ENCODE results near the gene TRERF1. TPM values are rescaled to one million over a fixed set of nuclear protein-coding genes. Genes with fewer than 3 reads are reported as not detected.

Gene TRERF1
- total RNA-seq, 1 experiment from 2014 or later: 22.3 TPM

DNA sequence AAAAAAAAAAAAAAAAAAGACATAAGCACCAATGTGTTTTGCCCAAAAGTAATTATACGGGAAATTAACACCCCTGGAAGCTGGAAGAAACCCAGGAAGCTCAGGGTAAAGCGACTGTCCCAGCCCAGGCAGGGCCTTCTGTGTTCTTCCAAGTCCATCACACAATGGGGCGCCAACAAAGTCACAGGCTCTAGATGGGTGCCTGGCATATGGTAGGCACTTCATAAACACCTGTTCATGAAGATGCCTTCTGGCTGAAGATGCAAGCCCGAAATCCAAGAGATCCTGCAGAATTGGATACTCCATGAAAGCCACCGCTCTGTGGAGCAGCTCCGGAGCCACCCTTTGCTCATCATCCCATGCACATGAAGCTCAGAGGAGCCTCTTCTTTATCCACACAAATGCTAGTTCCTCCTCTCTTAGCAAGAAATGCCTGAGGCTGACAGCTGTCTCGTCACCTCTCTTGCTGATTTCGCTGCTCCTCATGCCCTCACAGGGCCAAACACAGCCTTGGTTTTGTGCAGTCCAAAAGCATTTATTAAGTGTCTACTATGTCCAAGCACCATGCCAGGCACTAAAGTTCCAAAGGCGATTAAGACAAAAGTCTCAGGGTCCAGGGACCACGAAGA is 76.6 kb downstream of the TRERF1 start:
- no peak for ATAC-seq
- CTCF ChIA-PET: interaction anchor here (0.6 to 1.8 kb wide), 2 partner anchors 173 to 1192 kb away, joined by 3 to 10 read pairs; no protein-coding TSS in a partner anchor

DNA sequence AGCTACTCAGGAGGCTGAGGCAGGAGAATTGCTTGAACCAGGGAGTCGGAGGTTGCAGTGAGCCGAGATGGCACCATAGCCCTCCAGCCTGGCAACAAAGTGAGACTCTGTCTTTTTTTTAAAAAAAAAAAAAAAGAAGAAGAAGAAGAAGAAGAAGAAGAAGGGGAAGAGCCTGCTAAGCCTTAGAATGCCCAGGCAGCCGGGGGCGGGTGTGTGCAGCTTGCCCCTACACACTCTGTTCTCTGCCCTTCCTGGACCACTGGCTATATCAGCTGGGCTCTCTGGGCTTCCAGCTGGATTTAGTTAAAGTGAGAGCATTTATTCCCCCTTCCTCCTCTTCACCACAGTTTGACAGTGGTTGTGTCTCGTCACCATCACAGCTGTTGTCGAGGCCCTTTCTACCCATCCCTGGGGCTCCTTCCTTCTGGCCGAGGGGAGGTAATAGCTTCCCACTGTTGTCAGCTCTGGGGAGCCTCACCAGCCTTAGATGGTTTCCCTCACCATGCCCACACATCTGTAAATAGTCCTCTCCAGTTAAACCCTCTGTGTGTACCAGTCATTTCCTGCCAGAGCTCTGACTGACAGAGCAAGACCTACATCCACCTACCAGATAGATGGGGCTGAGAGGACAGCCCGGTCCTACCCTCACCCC is 77.6 kb downstream of the TRERF1 start:
- CTCF ChIA-PET: interaction anchor here (0.7 kb wide), 1 partner anchor 8 kb away, joined by 8 read pairs; no protein-coding TSS in a partner anchor
- TF ChIP-seq MYBL2 (CRISPR knock-in tag; IDR thresholded peaks at IDR 0.05) (no peak), SOX15 (CRISPR knock-in tag; IDR thresholded peaks at IDR 0.05) (no peak), TCF7 (CRISPR knock-in tag; IDR thresholded peaks at IDR 0.05; ENCODE audit: low read depth) (no peak), CBFB (CRISPR knock-in tag; IDR thresholded peaks at IDR 0.05; ENCODE audit: low read depth) (no peak), SP1 (CRISPR knock-in tag; conservative IDR thresholded peaks at IDR 0.05) (no peak), USF2 (CRISPR knock-in tag; IDR thresholded peaks at IDR 0.05) (no peak), ZNF317 (CRISPR knock-in tag; IDR thresholded peaks at IDR 0.05; ENCODE audit: borderline replicate concordance, low read depth) (no peak)
- TF ChIP-seq, protein P1, sequence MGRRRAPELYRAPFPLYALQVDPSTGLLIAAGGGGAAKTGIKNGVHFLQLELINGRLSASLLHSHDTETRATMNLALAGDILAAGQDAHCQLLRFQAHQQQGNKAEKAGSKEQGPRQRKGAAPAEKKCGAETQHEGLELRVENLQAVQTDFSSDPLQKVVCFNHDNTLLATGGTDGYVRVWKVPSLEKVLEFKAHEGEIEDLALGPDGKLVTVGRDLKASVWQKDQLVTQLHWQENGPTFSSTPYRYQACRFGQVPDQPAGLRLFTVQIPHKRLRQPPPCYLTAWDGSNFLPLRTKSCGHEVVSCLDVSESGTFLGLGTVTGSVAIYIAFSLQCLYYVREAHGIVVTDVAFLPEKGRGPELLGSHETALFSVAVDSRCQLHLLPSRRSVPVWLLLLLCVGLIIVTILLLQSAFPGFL (CRISPR knock-in tag; IDR thresholded peaks at IDR 0.05; ENCODE audit: borderline replicate concordance): no peak
- TF ChIP-seq, protein P2, sequence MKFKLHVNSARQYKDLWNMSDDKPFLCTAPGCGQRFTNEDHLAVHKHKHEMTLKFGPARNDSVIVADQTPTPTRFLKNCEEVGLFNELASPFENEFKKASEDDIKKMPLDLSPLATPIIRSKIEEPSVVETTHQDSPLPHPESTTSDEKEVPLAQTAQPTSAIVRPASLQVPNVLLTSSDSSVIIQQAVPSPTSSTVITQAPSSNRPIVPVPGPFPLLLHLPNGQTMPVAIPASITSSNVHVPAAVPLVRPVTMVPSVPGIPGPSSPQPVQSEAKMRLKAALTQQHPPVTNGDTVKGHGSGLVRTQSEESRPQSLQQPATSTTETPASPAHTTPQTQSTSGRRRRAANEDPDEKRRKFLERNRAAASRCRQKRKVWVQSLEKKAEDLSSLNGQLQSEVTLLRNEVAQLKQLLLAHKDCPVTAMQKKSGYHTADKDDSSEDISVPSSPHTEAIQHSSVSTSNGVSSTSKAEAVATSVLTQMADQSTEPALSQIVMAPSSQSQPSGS (CRISPR knock-in tag; IDR thresholded peaks at IDR 0.05; ENCODE audit: borderline replicate concordance, low read depth): no peak

More for the DNA sequence above, 76.6 kb downstream of the TRERF1 start:
- peak overlapping the region; percentile 40 for H3K27ac Mint-ChIP-seq
- H3K4me1 Mint-ChIP-seq: peaks cover 8% of the 10 kb centered on the region
- H3K4me3 Mint-ChIP-seq: no peak overlapping the region
- H3K36me3 Mint-ChIP-seq: no peaks in the 10 kb centered on the region
- H3K27me3 Mint-ChIP-seq (ENCODE audit: low read depth): no peaks in the 10 kb centered on the region
- POLR2A ChIA-PET: no interaction called here
- no peaks in the 10 kb centered on the region for H3K9me3 Mint-ChIP-seq
- DNase-seq (ENCODE audit: low spot score): no peak
- no peak for TF ChIP-seq HMGXB4 (CRISPR knock-in tag; IDR thresholded peaks at IDR 0.05)
- no peak for TF ChIP-seq ZNF121 (CRISPR knock-in tag; IDR thresholded peaks at IDR 0.05)
- TF ChIP-seq ATF1 (CRISPR knock-in tag; IDR thresholded peaks at IDR 0.05): no peak
- TF ChIP-seq FOXK1 (CRISPR knock-in tag; IDR thresholded peaks at IDR 0.05): no peak
- TF ChIP-seq, protein P3, sequence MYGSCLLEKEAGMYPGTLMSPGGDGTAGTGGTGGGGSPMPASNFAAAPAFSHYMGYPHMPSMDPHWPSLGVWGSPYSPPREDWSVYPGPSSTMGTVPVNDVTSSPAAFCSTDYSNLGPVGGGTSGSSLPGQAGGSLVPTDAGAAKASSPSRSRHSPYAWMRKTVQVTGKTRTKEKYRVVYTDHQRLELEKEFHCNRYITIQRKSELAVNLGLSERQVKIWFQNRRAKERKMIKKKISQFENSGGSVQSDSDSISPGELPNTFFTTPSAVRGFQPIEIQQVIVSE (CRISPR knock-in tag; IDR thresholded peaks at IDR 0.05; ENCODE audit: borderline replicate concordance): no peak
- no peak for TF ChIP-seq ZNF423 (CRISPR knock-in tag; IDR thresholded peaks at IDR 0.05)
- TF ChIP-seq, protein P4, sequence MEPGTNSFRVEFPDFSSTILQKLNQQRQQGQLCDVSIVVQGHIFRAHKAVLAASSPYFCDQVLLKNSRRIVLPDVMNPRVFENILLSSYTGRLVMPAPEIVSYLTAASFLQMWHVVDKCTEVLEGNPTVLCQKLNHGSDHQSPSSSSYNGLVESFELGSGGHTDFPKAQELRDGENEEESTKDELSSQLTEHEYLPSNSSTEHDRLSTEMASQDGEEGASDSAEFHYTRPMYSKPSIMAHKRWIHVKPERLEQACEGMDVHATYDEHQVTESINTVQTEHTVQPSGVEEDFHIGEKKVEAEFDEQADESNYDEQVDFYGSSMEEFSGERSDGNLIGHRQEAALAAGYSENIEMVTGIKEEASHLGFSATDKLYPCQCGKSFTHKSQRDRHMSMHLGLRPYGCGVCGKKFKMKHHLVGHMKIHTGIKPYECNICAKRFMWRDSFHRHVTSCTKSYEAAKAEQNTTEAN (CRISPR knock-in tag; IDR thresholded peaks at IDR 0.05): no peak
- TF ChIP-seq NFATC4 (CRISPR knock-in tag; IDR thresholded peaks at IDR 0.05): no peak
- TF ChIP-seq, protein P2 (CRISPR knock-in tag; IDR thresholded peaks at IDR 0.05; ENCODE audit: borderline replicate concordance, low read depth): no peak
- TF ChIP-seq, protein P5, sequence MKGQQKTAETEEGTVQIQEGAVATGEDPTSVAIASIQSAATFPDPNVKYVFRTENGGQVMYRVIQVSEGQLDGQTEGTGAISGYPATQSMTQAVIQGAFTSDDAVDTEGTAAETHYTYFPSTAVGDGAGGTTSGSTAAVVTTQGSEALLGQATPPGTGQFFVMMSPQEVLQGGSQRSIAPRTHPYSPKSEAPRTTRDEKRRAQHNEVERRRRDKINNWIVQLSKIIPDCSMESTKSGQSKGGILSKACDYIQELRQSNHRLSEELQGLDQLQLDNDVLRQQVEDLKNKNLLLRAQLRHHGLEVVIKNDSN (CRISPR knock-in tag; IDR thresholded peaks at IDR 0.05): no peak
- TF ChIP-seq HMGA2 (CRISPR knock-in tag; IDR thresholded peaks at IDR 0.05): no peak
- no peak for TF ChIP-seq KAT7 (CRISPR knock-in tag; IDR thresholded peaks at IDR 0.05; ENCODE audit: borderline replicate concordance)
- no peak for TF ChIP-seq ZNF396 (CRISPR knock-in tag; IDR thresholded peaks at IDR 0.05; ENCODE audit: borderline replicate concordance)
- TF ChIP-seq SMAD3 (CRISPR knock-in tag; IDR thresholded peaks at IDR 0.05; ENCODE audit: borderline replicate concordance): no peak
- TF ChIP-seq TP53 (CRISPR knock-in tag; IDR thresholded peaks at IDR 0.05): no peak

More for the DNA sequence above, 77.6 kb downstream of the TRERF1 start:
- no peaks in the 10 kb centered on the region for H3K9me3 Mint-ChIP-seq
- H3K27ac Mint-ChIP-seq: no peak overlapping the region
- no peak overlapping the region for H3K4me3 Mint-ChIP-seq
- POLR2A ChIA-PET: interaction anchor here (0.6 kb wide), 1 partner anchor 76 kb away, joined by 3 read pairs; no protein-coding TSS in a partner anchor
- H3K36me3 Mint-ChIP-seq: no peaks in the 10 kb centered on the region
- no peaks in the 10 kb centered on the region for H3K27me3 Mint-ChIP-seq (ENCODE audit: low read depth)
- ATAC-seq: no peak
- DNase-seq (ENCODE audit: low spot score): no peak
- peaks cover 17% of the 10 kb centered on the region for H3K4me1 Mint-ChIP-seq

Measured in WTC11 (cell line).